Heart left ventricle (tissue), 13 donors: ENCODE data around the gene CLEC16A.

Experiments
- POLR2A ChIP-seq, 2 donors: fragments of 450-650 bp; IDR thresholded peaks; one replicate each; pipeline ENCODE4 v1.6.1; 2017; ENCODE audit warnings: antibody characterized with exemption in 2 of 2, mild to moderate bottlenecking in 2 of 2, moderate library complexity in 2 of 2
- TF ChIP-seq, protein P1 (sequence below), 12 donors: fragments of 200-600 bp; sonication (generic) in 4 of 12; IDR thresholded peaks; one replicate each; pipeline versions ENCODE4 v1.5.0 to v1.8.0; 2018 to 2022; ENCODE audit warnings: antibody characterized with exemption in 12 of 12, mild to moderate bottlenecking in 5 of 12
- donor health status: ischemic (EF 13 %, LVEDD 7.1; RV severe dilation, severe dysfunction).
- donor health status: DM: no; HTN: yes; CAD: no.
- donor health status: DM: no; HTN: no; CAD: no.
- donor health status: ischemic (EF 25% LVEDD 6.9; RV normal size, moderate dysfunction).
- donor health status: ischemic (EF 25% LVEDD 5.7; RV mildly dilated, moderate dysfunction).
- donor health status: ischemic (EF 35%, LVEDD 5.7; RV mildly dilated, moderate dysfunction).
- donor health status: nonischemic (EF 11% LVEDD 7.7; RV severe dilation, severe dysfunction).
- donor health status: DM: yes; HTN: yes; CAD: no.
- donor health status: PGD.
- donor health status: ischemic (EF 29% LVEDD 5.4; RV normal size, mild dysfunction).
- donor health status: nonischemic (EF 23%, LVEDD 6.1; RV moderate dilation, normal function).

DNA sequence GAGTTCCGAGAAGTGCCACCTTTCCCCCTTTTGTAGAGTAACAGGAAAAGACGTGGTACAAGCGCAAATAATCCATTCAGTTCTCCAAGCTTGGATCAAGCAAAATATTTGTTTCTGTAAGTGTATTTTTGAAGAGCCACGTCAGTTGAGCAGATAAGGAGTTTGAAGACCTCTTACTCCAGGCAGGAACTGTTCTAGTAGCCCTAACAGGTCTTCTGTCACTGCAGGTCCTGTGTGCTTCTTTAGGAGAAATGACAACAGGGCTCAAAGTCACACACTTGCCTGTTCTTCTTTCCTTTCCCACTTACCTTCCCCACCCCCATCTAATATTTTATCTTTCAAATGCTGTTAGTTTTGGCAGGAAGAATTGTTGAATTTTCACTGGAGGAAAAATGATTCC, 93.9 kb downstream of the CLEC16A start:
- TF ChIP-seq, protein P1, sequence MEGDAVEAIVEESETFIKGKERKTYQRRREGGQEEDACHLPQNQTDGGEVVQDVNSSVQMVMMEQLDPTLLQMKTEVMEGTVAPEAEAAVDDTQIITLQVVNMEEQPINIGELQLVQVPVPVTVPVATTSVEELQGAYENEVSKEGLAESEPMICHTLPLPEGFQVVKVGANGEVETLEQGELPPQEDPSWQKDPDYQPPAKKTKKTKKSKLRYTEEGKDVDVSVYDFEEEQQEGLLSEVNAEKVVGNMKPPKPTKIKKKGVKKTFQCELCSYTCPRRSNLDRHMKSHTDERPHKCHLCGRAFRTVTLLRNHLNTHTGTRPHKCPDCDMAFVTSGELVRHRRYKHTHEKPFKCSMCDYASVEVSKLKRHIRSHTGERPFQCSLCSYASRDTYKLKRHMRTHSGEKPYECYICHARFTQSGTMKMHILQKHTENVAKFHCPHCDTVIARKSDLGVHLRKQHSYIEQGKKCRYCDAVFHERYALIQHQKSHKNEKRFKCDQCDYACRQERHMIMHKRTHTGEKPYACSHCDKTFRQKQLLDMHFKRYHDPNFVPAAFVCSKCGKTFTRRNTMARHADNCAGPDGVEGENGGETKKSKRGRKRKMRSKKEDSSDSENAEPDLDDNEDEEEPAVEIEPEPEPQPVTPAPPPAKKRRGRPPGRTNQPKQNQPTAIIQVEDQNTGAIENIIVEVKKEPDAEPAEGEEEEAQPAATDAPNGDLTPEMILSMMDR (IDR thresholded peaks at IDR 0.05) = no peak
- no peak for TF ChIP-seq POLR2A (IDR thresholded peaks at IDR 0.05)
